GM18870 (cell line): ENCODE data around the gene IFNLR1.

Source experiments
- ATAC-seq: cut with Tn5 transposase; IDR thresholded peaks from one replicate; pipeline ENCODE4 v1.9.1; 2021; ENCODE audit warnings: moderate library complexity; ENCODE audit not compliant: unreplicated experiment

IFNLR1 gene

GRCh38 chr1:24125456-24125855 lies 61.6 kb downstream of the IFNLR1 start:
- no peak for ATAC-seq

- no peak for ATAC-seq
Measured at GRCh38 chr1:24124980-24125379, 62.1 kb downstream of the IFNLR1 start.

- ATAC-seq = no peak
Measured at GRCh38 chr1:24123611-24124010, 63.5 kb downstream of the IFNLR1 start.

- ATAC-seq = no peak
Measured at GRCh38 chr1:24122776-24123175, 64.3 kb downstream of the IFNLR1 start.

GRCh38 chr1:24121406-24121805 lies 65.7 kb downstream of the IFNLR1 start:
- ATAC-seq = no peak

DNA sequence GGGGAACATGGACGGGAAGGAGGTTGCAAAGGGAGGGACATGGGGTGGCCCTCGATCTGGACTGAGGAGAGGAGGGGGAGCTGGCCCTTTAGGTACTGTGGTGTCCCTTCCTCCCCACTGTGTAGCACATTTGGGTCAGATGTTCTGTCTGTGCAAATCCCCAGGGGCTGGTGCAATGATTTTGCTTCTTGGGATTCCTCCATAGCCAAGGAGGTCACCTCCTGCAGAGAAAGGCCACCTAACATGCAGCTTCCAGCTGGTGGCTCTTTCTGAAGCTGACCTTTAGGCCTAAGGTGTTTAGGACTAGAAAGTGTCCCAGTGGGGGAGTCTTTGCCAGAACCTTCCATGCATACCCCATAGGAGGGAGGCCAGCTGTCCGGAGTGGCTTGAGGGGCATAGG lies 66.1 kb downstream of the IFNLR1 start:
- no peak for ATAC-seq

GRCh38 chr1:24119859-24120756 lies 67.0 kb downstream of the IFNLR1 start:
- no peak for ATAC-seq

DNA sequence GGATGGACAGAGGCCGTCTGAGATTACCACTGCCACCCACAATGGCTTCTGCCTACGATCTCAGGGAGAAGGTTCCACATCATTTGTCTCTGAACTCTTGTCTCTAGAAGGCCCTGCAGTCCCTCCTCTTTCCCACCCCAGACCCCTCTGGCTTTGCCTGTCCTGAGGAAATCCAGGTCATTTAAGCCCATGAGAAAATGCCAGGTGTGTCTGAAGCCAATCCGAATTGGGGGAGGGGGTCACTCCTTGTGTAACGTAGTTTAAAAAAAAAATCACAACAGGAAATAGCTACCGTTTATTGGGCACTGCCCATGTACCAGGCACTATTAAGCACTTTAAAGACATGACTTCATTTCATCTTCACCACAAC lies 67.6 kb downstream of the IFNLR1 start:
- no peak for ATAC-seq

DNA sequence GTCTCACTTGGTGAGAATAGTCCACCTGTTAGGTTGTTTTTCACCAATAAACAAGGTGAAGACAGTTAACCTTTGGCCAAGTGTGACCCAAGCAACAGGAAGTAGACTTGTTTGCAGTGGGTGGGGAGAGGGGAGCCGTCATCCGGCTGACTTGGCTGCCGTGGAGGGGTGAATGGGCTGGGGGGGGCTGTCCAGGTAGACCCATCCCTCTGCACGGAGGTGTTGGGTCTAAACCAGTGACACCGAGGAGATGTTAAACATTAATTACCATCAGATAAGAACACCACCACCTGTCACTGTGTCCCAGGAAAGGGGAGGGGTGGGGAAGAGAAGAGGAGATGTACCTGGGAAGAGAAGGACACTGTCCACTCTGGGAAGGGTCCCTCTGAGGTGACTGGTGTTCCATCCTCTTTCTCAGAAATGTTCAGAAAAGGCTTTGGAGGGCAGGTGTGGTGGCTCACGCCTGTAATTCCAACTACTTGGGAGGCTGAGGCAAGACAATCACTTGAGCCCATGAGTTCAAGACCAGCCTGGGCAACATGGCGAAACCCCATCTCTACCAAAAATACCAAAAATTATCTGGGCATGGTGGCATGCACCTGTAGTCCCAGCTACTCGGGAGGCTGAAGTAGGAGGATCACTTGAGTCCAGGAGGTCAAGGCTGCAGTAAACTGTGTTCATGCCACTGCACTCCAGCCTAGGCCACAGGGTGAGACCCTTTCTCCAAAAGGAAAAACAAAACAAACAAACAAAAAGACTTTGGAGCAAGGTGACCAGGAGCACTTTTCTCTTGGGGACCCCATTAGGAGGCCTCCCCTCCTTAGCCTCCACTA lies 68.5 kb downstream of the IFNLR1 start:
- no peak for ATAC-seq

DNA sequence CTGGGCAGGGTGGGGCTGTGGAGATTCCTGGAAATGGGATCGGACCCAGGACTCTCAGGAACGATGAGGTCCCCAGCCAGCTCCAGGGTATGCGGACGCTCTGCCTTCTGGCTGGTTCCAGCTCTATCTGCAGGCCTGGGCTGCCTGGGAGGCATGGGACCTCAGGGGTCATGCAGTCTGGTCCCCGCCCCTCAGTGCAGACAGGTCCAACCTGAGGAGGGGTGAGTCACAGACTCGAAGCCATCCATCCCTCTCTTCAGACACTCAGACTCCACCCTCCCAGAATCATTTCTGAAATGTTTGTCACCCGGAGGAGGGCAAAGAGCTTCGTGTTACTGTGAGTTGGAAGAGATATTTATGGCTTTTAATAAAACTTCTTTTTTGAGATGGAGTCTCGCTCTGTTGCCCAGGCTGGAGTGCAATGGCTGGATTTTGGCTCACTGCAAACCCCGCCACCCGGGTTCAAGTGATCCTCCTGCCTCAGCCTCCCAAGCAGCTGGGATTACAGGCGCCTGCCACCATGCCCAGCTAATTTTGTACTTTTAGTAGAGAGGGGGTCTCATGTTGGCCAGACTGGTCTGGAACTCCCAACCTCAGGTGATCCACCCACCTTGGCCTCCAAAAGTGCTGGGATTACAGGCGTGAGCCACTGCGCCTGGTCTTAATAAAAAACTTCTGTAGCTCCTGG lies 69.2 kb downstream of the IFNLR1 start:
- no peak for ATAC-seq

DNA sequence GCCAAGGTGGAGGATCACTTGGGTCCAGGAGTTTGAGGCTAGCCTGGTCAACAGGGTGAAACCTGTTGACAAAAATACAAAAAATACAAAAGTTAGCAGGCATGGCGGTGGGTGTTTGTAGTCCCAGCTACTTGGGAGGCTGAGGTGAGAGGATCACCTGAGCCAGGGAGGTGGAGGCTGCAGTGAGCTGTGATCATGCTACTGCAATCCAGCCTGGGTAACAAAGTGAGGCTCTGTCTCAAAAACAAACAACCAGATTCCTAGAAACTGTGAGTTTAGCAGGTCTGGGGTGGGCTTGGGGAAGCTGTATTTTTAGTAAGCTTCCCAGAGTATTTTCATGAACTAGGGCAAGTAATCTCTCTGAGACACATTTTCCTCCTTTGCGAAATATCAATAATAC lies 70.0 kb downstream of the IFNLR1 start:
- ATAC-seq = no peak

- no peak for ATAC-seq
Measured at GRCh38 chr1:24114753-24115152, 72.3 kb downstream of the IFNLR1 start.

DNA sequence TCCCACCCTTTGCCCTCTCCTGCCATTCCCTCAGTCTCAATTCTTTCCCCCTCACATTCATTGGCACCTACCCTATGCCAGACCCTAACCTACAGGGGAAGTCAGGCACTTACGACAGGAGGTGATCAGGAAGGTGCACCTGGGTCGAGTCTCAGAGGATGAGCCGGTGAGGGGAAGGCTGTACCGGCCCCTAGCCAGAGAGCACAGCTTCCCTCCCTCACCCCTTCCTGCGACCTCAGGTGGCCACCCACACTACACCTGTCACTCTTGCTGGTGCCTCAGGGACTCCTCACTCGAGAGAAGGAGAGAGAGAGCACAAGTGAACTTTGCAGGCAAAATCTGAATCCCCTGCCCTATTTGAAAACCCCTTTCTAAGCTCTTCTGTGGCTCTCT lies 73.5 kb downstream of the IFNLR1 start:
- ATAC-seq = no peak

DNA sequence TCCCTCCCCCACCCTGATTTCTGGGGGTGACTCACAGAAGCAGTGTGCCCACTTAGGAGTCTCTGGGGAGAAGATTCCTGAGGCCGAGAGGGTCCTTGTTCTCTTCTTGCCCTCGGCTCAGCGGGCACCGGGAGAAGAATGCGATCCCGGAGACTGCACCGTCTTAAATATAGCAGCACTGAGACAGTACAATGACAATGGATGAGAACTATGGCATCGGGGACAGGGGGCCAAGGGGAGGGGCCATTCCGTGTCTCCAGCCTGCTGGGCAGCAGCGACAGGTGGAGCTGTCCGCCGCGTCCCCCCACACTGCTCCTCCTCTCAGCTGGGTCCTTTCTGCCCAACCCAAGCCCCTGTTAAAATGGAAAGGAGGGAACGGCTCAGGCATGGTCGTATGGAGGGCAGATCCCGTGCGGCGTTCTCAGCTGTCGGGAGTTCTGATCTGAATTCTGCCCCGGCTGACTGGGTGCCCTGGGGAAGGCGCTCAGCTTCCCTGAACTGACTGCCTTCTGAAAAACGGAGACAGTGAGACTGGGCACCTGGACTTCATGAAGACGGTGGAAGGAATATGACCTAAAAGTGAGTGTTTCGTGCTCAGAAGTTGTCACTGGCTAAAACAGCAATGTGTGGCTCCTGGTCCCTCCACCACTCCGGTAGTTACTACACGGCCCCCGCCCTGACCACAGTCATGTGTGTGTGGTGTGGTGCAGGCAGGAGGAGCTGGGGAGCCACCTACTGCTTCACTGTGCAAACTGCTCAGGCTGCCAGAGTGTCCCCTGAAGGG lies 74.9 kb downstream of the IFNLR1 start, which contains the start of gene MYOM3:
Gene MYOM3, minus strand, starts transcription at position 140 of the 784 bp plus-strand sequence. CDS start 3,499 bp downstream, outside the sequence.
- no peak for ATAC-seq

- ATAC-seq = no peak
Measured at GRCh38 chr1:24111262-24111995, 75.7 kb downstream of the IFNLR1 start.

- ATAC-seq = no peak
Measured at GRCh38 chr1:24110642-24111261, 76.3 kb downstream of the IFNLR1 start.

GRCh38 chr1:24109686-24110475 lies 77.2 kb downstream of the IFNLR1 start:
- no peak for ATAC-seq

GRCh38 chr1:24109166-24109483 lies 78.0 kb downstream of the IFNLR1 start:
- ATAC-seq = no peak
